Measurements from ENCODE around the gene DPM2.

DNA sequence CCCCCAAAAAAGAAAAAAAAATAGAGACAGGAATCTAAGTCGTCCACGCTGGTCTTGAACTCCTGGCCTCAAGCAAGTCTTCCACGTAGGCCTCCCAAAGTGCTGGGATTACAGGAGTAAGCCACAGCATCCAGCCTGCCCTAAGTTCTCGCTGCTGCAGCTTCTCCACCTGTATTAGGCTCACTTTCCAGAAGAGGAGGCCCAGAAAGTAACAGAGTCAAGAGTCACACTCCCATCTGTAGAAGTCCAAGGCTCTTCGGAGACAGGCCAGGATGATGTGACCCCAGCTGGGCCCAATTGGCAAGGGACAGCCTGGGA lies 41.3 kb upstream of the DPM2 start:
- no peak for TF ChIP-seq CTCF (conservative IDR thresholded peaks at IDR 0.05; ENCODE audit: low read depth, low read length)
- no peak for TF ChIP-seq MXI1 (IDR thresholded peaks at IDR 0.05; ENCODE audit: borderline replicate concordance, low read depth, low read length)
- TF ChIP-seq RCOR1 (IDR thresholded peaks at IDR 0.05; ENCODE audit: insufficient replicate concordance, low read length): no peak
- no peak for TF ChIP-seq BHLHE40 (IDR thresholded peaks at IDR 0.05; ENCODE audit: low read depth, low read length)
- TF ChIP-seq RFX5 (IDR thresholded peaks at IDR 0.05; ENCODE audit: low read depth, low read length): no peak
- TF ChIP-seq, protein P1, sequence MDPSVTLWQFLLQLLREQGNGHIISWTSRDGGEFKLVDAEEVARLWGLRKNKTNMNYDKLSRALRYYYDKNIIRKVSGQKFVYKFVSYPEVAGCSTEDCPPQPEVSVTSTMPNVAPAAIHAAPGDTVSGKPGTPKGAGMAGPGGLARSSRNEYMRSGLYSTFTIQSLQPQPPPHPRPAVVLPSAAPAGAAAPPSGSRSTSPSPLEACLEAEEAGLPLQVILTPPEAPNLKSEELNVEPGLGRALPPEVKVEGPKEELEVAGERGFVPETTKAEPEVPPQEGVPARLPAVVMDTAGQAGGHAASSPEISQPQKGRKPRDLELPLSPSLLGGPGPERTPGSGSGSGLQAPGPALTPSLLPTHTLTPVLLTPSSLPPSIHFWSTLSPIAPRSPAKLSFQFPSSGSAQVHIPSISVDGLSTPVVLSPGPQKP (IDR thresholded peaks at IDR 0.05; ENCODE audit: borderline replicate concordance, low read depth, low read length): no peak
- no peak for TF ChIP-seq CEBPB (IDR thresholded peaks at IDR 0.05; ENCODE audit: low read depth, low read length)
- no peak for TF ChIP-seq CHD1 (IDR thresholded peaks at IDR 0.05; ENCODE audit: low read depth, low read length)
- TF ChIP-seq RAD21 (IDR thresholded peaks at IDR 0.05; ENCODE audit: low read length): no peak
- TF ChIP-seq SMC3 (IDR thresholded peaks at IDR 0.05; ENCODE audit: low read depth, low read length): no peak

Data from IMR-90 (cell line).